GM18951 (cell line): ENCODE measurements around the gene ANKRD28.

Source experiments
- POLR2A ChIP-seq: IDR thresholded peaks from 4 replicates; pipeline ENCODE4 v1.6.1; 2011; ENCODE audit warnings: mild to moderate bottlenecking; ENCODE audit not compliant: insufficient read length, insufficient read depth; ENCODE audit errors: extremely low read depth
- in situ Hi-C: fragments of 300-500 bp; cut with MboI; formaldehyde crosslinking; loops from one replicate; pipeline ENCODE4 v1.12.0; 2022; ENCODE audit warnings: low sequenced_read_pairs, mixed read lengths, inconsistent platforms; ENCODE audit not compliant: unreplicated experiment

Gene ANKRD28

GRCh38 chr3:15796771-15797641 lies 773 bp downstream of the ANKRD28 start:
- in situ Hi-C loops = loop anchor here (10.0 kb wide), 1 partner anchor 162 kb away; no protein-coding TSS in a partner anchor

GRCh38 chr3:15796331-15796730 lies 1.4 kb downstream of the ANKRD28 start:
- no peak for TF ChIP-seq POLR2A
- in situ Hi-C loops = loop anchor here (10.0 kb wide), 1 partner anchor 162 kb away; no protein-coding TSS in a partner anchor

More at GRCh38 chr3:15796771-15797641, 773 bp downstream of the ANKRD28 start:
- TF ChIP-seq POLR2A = no peak

DNA sequence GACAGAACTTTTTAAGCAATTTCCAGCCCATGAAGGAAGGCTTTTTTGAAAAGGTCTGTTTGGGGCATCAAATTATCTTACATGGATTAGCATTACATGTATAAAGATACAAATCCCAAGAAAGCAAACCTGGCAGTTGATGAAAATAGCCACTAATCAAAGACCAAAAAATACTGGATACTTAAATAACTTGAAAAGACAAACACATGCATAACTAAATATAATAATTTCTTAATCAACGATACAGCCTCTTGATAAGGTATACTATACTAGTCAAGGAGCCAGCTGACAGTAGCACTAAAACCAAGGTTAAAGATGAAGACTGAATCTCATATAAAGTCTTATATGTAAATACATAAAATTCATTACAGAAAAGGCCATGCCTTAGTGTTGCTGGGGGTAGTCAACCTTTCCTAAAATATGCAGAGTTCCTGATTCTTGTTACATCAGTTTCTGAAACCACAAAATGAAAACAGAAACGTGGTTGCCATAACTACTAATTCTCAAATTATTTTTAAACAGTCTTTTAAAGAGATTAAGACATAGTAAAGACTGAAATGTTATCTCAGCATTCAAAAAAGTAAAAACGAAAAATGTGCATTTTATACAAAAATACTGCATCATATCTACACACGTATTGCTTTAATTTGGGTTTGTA lies 2.0 kb downstream of the ANKRD28 start:
- TF ChIP-seq POLR2A = no peak
- in situ Hi-C loops = loop anchor here (10.0 kb wide), 1 partner anchor 161 kb away; no protein-coding TSS in a partner anchor

DNA sequence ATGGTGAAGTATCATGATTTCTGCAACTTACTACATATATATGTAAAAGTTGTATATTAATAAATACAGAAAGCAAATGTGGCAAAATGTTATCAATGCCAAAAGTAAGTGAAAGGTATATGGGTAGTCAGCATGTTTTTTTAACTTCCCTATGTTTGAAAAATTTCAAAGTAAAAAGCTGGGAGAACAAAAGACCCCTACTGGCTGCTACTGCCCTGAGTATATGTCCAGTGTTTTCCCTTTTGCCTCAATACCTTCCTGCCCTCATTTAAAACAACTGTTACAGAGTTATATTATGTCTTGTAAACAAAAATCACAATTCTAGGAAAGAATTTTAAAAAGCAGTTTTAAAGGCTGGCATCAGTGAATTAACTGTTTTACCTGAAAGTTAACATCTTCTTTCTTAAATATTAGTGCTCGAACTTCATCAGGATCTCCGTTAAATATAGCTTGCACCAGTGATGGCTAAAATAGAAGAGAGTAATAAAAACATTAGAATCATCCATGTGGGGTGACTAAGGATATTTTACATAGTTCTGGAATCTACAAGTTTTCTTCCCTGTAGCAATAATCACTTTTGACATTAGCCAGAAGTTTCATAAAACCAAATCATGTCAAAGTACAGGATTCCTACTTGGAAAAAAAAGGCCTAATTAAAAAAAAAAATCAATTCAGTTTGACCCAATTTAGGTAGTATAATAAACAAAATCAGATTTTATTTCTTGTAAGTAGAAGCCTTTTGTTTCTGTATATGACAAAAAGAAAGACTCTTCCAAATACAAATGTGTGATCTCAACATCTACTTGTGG lies 2.7 kb downstream of the ANKRD28 start:
- no peak for TF ChIP-seq POLR2A
- in situ Hi-C loops = loop anchor here (10.0 kb wide), 1 partner anchor 160 kb away; no protein-coding TSS in a partner anchor

- in situ Hi-C loops = loop anchor here (10.0 kb wide), 1 partner anchor 160 kb away; no protein-coding TSS in a partner anchor
- no peak for TF ChIP-seq POLR2A
Measured at GRCh38 chr3:15794303-15794771, 3.4 kb downstream of the ANKRD28 start.

DNA sequence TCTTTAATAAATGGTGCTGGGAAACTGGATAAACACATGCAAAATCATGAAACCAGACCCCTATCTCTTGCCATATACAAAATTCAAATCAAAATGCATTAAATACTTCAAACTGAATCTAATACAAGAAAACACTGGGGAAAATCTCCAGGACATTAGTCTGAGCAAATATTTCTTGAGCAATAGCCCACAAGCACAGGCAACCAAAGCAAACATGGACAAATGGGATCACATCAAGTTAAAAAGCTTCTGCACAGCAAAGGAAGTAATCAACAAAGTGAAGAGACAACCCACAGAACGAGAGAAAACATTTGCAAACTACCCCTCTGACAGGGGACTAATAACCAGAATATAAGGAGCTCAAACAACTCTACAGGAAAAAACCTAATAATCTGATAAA lies 6.3 kb downstream of the ANKRD28 start:
- in situ Hi-C loops = loop anchor here (10.0 kb wide), 1 partner anchor 157 kb away; no protein-coding TSS in a partner anchor
- no peak for TF ChIP-seq POLR2A

GRCh38 chr3:15787941-15788340 lies 9.8 kb downstream of the ANKRD28 start:
- no peak for TF ChIP-seq POLR2A
- in situ Hi-C loops = no loop called here

- in situ Hi-C loops = no loop called here
Measured at GRCh38 chr3:15787526-15787925, 10.3 kb downstream of the ANKRD28 start.

DNA sequence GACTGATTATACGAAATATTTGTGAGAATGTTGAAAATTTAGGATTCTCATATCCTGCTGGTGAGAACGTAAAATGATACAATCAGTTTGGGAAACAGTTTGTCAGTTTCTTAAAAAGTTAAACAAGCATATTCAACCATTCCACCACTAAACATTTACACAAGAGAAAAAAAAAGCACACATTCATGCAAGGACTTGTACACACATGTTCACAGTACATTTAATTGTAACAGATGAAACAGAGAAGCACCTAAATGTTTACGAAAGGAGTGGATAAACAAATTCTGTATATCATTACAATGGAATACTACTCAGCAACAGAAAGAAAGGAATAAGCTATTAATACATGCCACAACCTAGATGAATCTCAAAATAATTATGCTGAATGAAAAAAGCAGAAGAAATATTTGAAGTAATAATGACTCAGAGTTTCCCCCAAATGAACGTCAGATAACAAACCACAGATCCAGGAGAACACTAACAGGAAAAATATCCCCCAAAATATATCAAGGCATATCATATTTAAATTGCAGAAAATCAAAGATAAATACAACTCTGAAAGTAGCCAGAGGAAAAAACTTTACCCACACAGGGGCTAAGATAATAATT lies 14.3 kb downstream of the ANKRD28 start:
- in situ Hi-C loops = no loop called here
- TF ChIP-seq POLR2A = no peak

More at GRCh38 chr3:15787526-15787925, 10.3 kb downstream of the ANKRD28 start:
- no peak for TF ChIP-seq POLR2A

DNA sequence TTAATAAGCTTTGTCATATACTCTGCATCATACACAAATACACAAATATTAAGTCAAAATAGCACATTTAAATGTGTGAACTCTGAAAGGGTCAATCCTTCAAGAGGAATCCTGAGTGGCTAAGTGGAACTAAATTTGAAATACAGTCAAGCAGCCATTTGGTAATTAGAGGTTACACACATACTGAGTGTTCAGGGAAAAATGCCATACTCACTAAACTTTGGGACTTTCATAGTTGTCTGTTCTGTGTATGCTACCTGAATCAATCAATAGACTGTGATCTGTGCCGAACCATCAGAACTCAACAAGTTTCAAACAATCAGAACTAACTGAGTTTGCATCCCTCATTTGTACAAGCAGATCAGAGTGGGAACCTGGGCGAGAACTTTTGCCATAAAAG lies 15.3 kb downstream of the ANKRD28 start:
- in situ Hi-C loops = no loop called here
- no peak for TF ChIP-seq POLR2A

DNA sequence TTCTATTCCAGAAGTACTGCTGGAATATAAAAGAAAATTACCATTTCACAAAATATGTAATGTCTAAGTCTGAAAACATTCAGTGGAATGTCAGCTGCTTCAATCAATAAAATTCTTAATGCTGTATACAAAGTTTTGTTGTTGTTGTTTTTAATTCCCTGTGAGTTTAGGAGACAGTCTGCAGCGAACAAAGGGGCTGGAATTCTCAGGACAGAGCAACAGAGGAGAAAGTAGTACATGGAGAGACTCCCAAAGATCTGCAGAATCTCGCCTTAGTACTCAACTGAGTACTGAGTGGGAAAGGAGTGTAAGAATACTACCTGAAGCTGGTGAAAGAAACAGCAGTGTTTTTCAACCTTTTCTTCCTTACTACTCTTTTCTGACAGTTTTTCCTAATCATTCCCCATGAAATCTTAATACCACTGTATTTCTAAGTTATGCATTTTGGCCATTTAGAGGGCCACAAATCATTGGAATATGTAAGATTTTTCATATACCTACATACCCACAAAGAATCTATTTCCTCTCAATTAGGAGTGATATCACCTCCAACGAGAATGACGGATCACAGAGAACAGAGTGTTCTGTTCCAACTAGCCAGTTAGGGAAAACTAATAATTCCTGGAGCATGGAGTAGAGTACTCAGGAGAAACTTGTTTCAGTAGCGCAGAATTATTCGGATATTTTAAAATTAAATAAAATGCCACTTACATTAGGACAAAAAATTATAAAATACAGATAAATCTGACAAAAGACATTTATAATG lies 16.0 kb downstream of the ANKRD28 start:
- in situ Hi-C loops = no loop called here
- no peak for TF ChIP-seq POLR2A

GRCh38 chr3:15781131-15781530 lies 16.6 kb downstream of the ANKRD28 start:
- TF ChIP-seq POLR2A = no peak
- in situ Hi-C loops = no loop called here
